Smooth muscle cell of the brain vasculature (primary cell): Measurements from ENCODE around the gene FBXW11.
"Not testable (repeated sequence)": the region's sequence is repeated elsewhere in the genome, so short reads cannot be mapped to it uniquely, and the experiment has no call there.

ENCODE experiments used
- DNase-seq: peaks from one replicate; pipeline ENCODE4 v3.0.0-alpha.2; 2012; ENCODE audit warnings: low read depth, low spot score

Gene FBXW11

GRCh38 chr5:171911152-171911551 is 95.3 kb downstream of the FBXW11 start:
- no peak for DNase-seq

GRCh38 chr5:171908638-171909037 is 97.8 kb downstream of the FBXW11 start:
- no peak for DNase-seq

- DNase-seq = peak; percentile 44
Measured at GRCh38 chr5:171907725-171908343, 98.6 kb downstream of the FBXW11 start.

GRCh38 chr5:171906703-171907590 is 99.5 kb downstream of the FBXW11 start:
- no peak for DNase-seq

- no peak for DNase-seq
Measured at GRCh38 chr5:171906066-171906570, 100.3 kb downstream of the FBXW11 start.

GRCh38 chr5:171904886-171905285 is 101.6 kb downstream of the FBXW11 start:
- DNase-seq = no peak

- DNase-seq = no peak
Measured at GRCh38 chr5:171901764-171902163, 104.7 kb downstream of the FBXW11 start.

- no peak for DNase-seq
Measured at GRCh38 chr5:171899792-171900191, 106.6 kb downstream of the FBXW11 start.

GRCh38 chr5:171898879-171899278 is 107.6 kb downstream of the FBXW11 start:
- no peak for DNase-seq

- no peak for DNase-seq
Measured at GRCh38 chr5:171898386-171898785, 108.1 kb downstream of the FBXW11 start.

- DNase-seq = no peak
Measured at GRCh38 chr5:171897231-171897630, 109.2 kb downstream of the FBXW11 start.

- no peak for DNase-seq
Measured at GRCh38 chr5:171895081-171895480, 111.4 kb downstream of the FBXW11 start.

GRCh38 chr5:171893290-171893886 is 113.0 kb downstream of the FBXW11 start:
- DNase-seq = peak; percentile 18

- DNase-seq = no peak
Measured at GRCh38 chr5:171891595-171891994, 114.8 kb downstream of the FBXW11 start.

GRCh38 chr5:171891150-171891549 is 115.3 kb downstream of the FBXW11 start:
- no peak for DNase-seq

- no peak for DNase-seq
Measured at GRCh38 chr5:171888051-171888481, 118.4 kb downstream of the FBXW11 start.

GRCh38 chr5:171886037-171886436 is 120.4 kb downstream of the FBXW11 start:
- not testable (repeated sequence) for DNase-seq

GRCh38 chr5:171882118-171882517 is 124.3 kb downstream of the FBXW11 start:
- no peak for DNase-seq

- DNase-seq = no peak
Measured at GRCh38 chr5:171874234-171874633, 132.2 kb downstream of the FBXW11 start.

- DNase-seq = no peak
Measured at GRCh38 chr5:171872666-171873065, 133.8 kb downstream of the FBXW11 start.

- no peak for DNase-seq
Measured at GRCh38 chr5:171871711-171872110, 134.7 kb downstream of the FBXW11 start.

- DNase-seq = no peak
Measured at GRCh38 chr5:171869956-171870355, 136.5 kb downstream of the FBXW11 start.
